NT2/D1 (cell line): Measurements from ENCODE around the gene TMPRSS13.

Experiments used
- YY1 ChIP-seq: IDR thresholded peaks from 2 replicates; pipeline ENCODE4 v1.6.1; 2011; ENCODE audit not compliant: insufficient read length, insufficient read depth
- ZNF274 ChIP-seq: IDR thresholded peaks from 2 replicates; pipeline ENCODE4 v1.6.1; 2011; ENCODE audit warnings: mild to moderate bottlenecking, low read depth, low read length

DNA sequence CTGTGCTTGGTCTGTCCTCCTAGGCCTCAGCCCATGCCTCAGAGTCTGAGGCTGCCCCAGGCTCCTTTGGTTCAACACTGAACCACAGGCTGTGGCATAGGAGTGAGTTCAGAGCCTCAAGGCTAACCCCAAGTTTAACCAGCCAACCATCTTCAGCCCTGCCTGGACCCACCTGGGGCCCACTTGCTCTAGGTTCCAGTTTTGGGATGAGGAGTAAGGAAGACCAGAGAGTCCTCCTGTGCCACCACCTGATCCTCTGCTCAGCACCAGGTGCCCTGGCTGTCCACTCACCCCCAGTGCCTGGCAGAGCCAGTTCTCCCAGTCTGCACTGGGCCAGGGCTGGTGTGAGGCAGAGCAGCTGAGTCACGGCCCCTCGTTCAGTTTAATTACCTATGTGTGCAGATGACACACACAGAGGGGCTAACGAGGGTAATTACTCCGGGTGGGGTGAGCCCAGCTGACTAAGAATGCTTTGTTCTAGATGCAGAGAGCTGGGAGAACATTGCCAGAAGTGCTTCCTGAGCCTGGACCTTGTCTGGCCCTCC lies 12.0 kb upstream of the TMPRSS13 start:
- TF ChIP-seq YY1 (no peak), ZNF274 (no peak)
